ENCODE measurements around the gene PTH1R. TPM values are rescaled to one million over a fixed set of nuclear protein-coding genes. Genes with fewer than 3 reads are reported as not detected.
A peak's percentile ranks its signal among the peaks of the same experiment; 100 is the strongest.

Gene PTH1R
- total RNA-seq, 1 donor from 2014 or later = 6.2 TPM

DNA sequence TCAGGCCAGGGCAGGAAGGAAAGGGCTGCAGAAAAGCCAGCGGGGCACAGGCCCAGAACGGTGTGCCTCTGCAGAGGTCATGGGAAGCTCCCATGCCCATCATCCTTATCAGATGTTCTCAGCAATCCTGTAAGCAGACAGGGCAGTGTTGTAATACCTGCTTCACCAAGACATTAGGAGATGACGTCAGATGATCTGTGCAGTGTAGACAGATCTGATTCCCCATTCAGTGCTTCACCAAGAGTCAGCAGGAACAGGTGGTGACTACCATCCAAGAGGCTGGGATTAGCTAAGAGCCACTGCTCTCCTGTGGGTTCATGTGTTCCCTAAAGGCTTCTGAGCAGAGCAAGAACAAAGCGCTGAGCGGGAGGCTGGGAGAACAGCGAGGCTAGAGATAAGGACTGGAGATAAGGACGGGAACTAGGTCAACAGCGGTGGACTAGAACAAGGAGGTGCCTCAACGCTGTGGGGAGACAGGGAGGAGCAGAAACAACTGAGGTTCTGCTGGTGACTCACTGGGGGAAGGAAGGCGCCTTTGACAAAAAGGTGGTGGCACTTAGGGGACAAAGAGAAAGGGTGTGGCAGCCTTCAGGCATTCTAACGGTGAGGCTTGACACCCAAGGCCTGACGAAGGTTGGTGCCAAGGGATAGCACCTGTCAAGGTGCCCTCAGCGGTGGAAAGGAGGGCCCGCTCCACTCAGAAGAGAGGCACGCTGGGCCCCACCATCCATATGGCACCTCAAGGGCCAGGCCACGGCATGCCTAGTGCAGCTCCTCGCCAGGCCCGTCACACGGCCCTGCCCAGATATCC lies 70.7 kb downstream of the PTH1R start:
- Mint-ChIP-seq H3K27ac (ENCODE audit: unreplicated experiment) (peak overlapping the region; percentile 24), H3K27me3 (ENCODE audit: unreplicated experiment) (no peaks in the 10 kb centered on the region), H3K4me1 (ENCODE audit: unreplicated experiment) (peaks cover 79% of the 10 kb centered on the region)

GRCh38 chr3:46948830-46949671 lies 71.5 kb downstream of the PTH1R start:
- Mint-ChIP-seq H3K4me3 (ENCODE audit: unreplicated experiment) (no peak overlapping the region), H3K36me3 (ENCODE audit: low read depth, unreplicated experiment) (peaks cover 30% of the 10 kb centered on the region), H3K27me3 (ENCODE audit: unreplicated experiment) (peaks cover under 1% of the 10 kb centered on the region), H3K27ac (ENCODE audit: unreplicated experiment) (peak overlapping the region; percentile 40), H3K9me3 (ENCODE audit: unreplicated experiment) (no peaks in the 10 kb centered on the region), H3K4me1 (ENCODE audit: unreplicated experiment) (peaks cover 78% of the 10 kb centered on the region)
- DNase-seq (ENCODE audit: low spot score) = peak; percentile 38
- no peak for TF ChIP-seq CTCF (IDR thresholded peaks at IDR 0.05; ENCODE audit: unreplicated experiment)

More for the DNA sequence above, 70.7 kb downstream of the PTH1R start:
- Mint-ChIP-seq H3K4me3 (ENCODE audit: unreplicated experiment) (peak overlapping the region; percentile 75), H3K36me3 (ENCODE audit: low read depth, unreplicated experiment) (peaks cover 30% of the 10 kb centered on the region), H3K9me3 (ENCODE audit: unreplicated experiment) (no peaks in the 10 kb centered on the region)
- no peak for TF ChIP-seq CTCF (IDR thresholded peaks at IDR 0.05; ENCODE audit: unreplicated experiment)
- no peak for DNase-seq (ENCODE audit: low spot score)

GRCh38 chr3:46950177-46950576 lies 72.7 kb downstream of the PTH1R start:
- Mint-ChIP-seq H3K4me1 (ENCODE audit: unreplicated experiment) (peaks cover 71% of the 10 kb centered on the region), H3K4me3 (ENCODE audit: unreplicated experiment) (no peak overlapping the region), H3K36me3 (ENCODE audit: low read depth, unreplicated experiment) (peaks cover 32% of the 10 kb centered on the region), H3K9me3 (ENCODE audit: unreplicated experiment) (no peaks in the 10 kb centered on the region), H3K27ac (ENCODE audit: unreplicated experiment) (no peak overlapping the region), H3K27me3 (ENCODE audit: unreplicated experiment) (peaks cover 3% of the 10 kb centered on the region)
- DNase-seq (ENCODE audit: low spot score) = no peak
- TF ChIP-seq CTCF (IDR thresholded peaks at IDR 0.05; ENCODE audit: unreplicated experiment) = no peak

- TF ChIP-seq CTCF (IDR thresholded peaks at IDR 0.05; ENCODE audit: unreplicated experiment) = no peak
- H3K36me3 Mint-ChIP-seq (ENCODE audit: low read depth, unreplicated experiment) = peaks cover 32% of the 10 kb centered on the region
- no peak for DNase-seq (ENCODE audit: low spot score)
- H3K27me3 Mint-ChIP-seq (ENCODE audit: unreplicated experiment) = peaks cover 3% of the 10 kb centered on the region
- no peak overlapping the region for H3K4me3 Mint-ChIP-seq (ENCODE audit: unreplicated experiment)
- H3K27ac Mint-ChIP-seq (ENCODE audit: unreplicated experiment) = no peak overlapping the region
- peaks cover 66% of the 10 kb centered on the region for H3K4me1 Mint-ChIP-seq (ENCODE audit: unreplicated experiment)
- no peaks in the 10 kb centered on the region for H3K9me3 Mint-ChIP-seq (ENCODE audit: unreplicated experiment)
Observed at GRCh38 chr3:46950650-46951241, 73.2 kb downstream of the PTH1R start.

Data from endothelial cell (in vitro differentiated cells).